KMS-11 (cell line): ENCODE data around the gene PCDHGA4.
"Not testable (repeated sequence)": the region's sequence is repeated elsewhere in the genome, so short reads cannot be mapped to it uniquely, and the experiment has no call there.

Experiments
- H2AFZ ChIP-seq: fragments of 200-600 bp; sonication (generic); 2 replicates; pipeline ENCODE4 v1.6.1; 2016; ENCODE audit warnings: antibody characterized with exemption, mixed run types, low read depth
- H3K27ac ChIP-seq: fragments of 200-600 bp; sonication (generic); 2 replicates; pipeline ENCODE4 v1.6.1; 2016; ENCODE audit warnings: mild to moderate bottlenecking, mixed run types
- H3K27me3 ChIP-seq: fragments of 200-600 bp; sonication (generic); 2 replicates; pipeline ENCODE4 v1.6.1; 2017; ENCODE audit warnings: mild to moderate bottlenecking, low read depth, mixed run types, moderate library complexity; ENCODE audit not compliant: insufficient read depth
- H3K36me3 ChIP-seq: fragments of 200-600 bp; sonication (generic); 2 replicates; pipeline ENCODE4 v1.6.1; 2017; ENCODE audit warnings: mild to moderate bottlenecking, mixed run types; ENCODE audit not compliant: insufficient read depth
- H3K4me1 ChIP-seq: fragments of 200-600 bp; sonication (generic); 2 replicates; pipeline ENCODE4 v1.6.1; 2016; ENCODE audit warnings: mild to moderate bottlenecking, low read depth, mixed run types; ENCODE audit not compliant: poor library complexity, severe bottlenecking
- H3K4me2 ChIP-seq: fragments of 200-600 bp; sonication (generic); 2 replicates; pipeline ENCODE4 v1.7.0; 2016; ENCODE audit warnings: mild to moderate bottlenecking, mixed run types
- H3K4me3 ChIP-seq: fragments of 200-600 bp; sonication (generic); IDR thresholded peaks from 2 replicates; pipeline ENCODE4 v1.6.1; 2017; ENCODE audit warnings: low read depth, low read length, mixed read lengths; ENCODE audit not compliant: insufficient read depth
- H3K79me2 ChIP-seq: fragments of 200-600 bp; sonication (generic); 2 replicates; pipeline ENCODE4 v1.6.1; 2016; ENCODE audit warnings: low read depth, mixed run types; ENCODE audit not compliant: insufficient read depth
- H3K9ac ChIP-seq: fragments of 200-600 bp; sonication (generic); 2 replicates; pipeline ENCODE4 v1.6.1; 2016; ENCODE audit warnings: mild to moderate bottlenecking, mixed run types
- H4K20me1 ChIP-seq: fragments of 200-600 bp; sonication (generic); 2 replicates; pipeline ENCODE4 v1.6.1; 2016; ENCODE audit warnings: mild to moderate bottlenecking, mixed run types; ENCODE audit not compliant: insufficient read depth
- CTCF ChIP-seq: fragments of 200-600 bp; sonication (generic); conservative IDR thresholded peaks from 2 replicates; pipeline ENCODE4 v1.6.1; 2017; ENCODE audit warnings: low read depth, mild to moderate bottlenecking, antibody characterized with exemption, low read length, moderate library complexity, mixed read lengths

The PCDHGA4 gene

GRCh38 chr5:141371572-141372475 is 17.0 kb downstream of the PCDHGA4 start:
- Histone ChIP-seq H2AFZ (no peak overlapping the region), H3K36me3 (no peaks in the 10 kb centered on the region), H3K9ac (no peak overlapping the region), H3K27me3 (no peaks in the 10 kb centered on the region), H3K79me2 (no peaks in the 10 kb centered on the region), H4K20me1 (no peaks in the 10 kb centered on the region), H3K4me1 (no peaks in the 10 kb centered on the region), H3K4me3 (no peak overlapping the region), H3K4me2 (no peak overlapping the region), H3K27ac (no peak overlapping the region)
- TF ChIP-seq CTCF = no peak

GRCh38 chr5:141373673-141374317 is 19.0 kb downstream of the PCDHGA4 start, which contains the start of gene PCDHGA6:
TSS of gene PCDHGA6 (plus strand) at chr5:141373891. CDS start at chr5:141374084, 193 bp downstream.
- H3K9ac ChIP-seq = no peak within 1 kb of the TSS
- H3K36me3 ChIP-seq = no peaks in the 10 kb centered on the region
- H3K4me2 ChIP-seq = no peak within 1 kb of the TSS
- H2AFZ ChIP-seq = no peak within 1 kb of the TSS
- H3K4me3 ChIP-seq = no peak within 1 kb of the TSS
- no peak for TF ChIP-seq CTCF
- H3K27ac ChIP-seq = no peak within 1 kb of the TSS
- no peaks in the 10 kb centered on the region for H3K4me1 ChIP-seq
- no peaks in the 10 kb centered on the region for H3K27me3 ChIP-seq
- no peaks in the 10 kb centered on the region for H4K20me1 ChIP-seq
- H3K79me2 ChIP-seq = no peaks in the 10 kb centered on the region

- H3K4me3 ChIP-seq = no peak overlapping the region
- H3K4me1 ChIP-seq = no peaks in the 10 kb centered on the region
- H4K20me1 ChIP-seq = no peaks in the 10 kb centered on the region
- no peaks in the 10 kb centered on the region for H3K36me3 ChIP-seq
- H2AFZ ChIP-seq = no peak overlapping the region
- no peaks in the 10 kb centered on the region for H3K27me3 ChIP-seq
- no peak for TF ChIP-seq CTCF
- no peak overlapping the region for H3K4me2 ChIP-seq
- H3K27ac ChIP-seq = no peak overlapping the region
- no peaks in the 10 kb centered on the region for H3K79me2 ChIP-seq
- no peak overlapping the region for H3K9ac ChIP-seq
Measured at GRCh38 chr5:141374627-141375026, 19.8 kb downstream of the PCDHGA4 start.

GRCh38 chr5:141375444-141376155 is 20.8 kb downstream of the PCDHGA4 start:
- not testable (repeated sequence) for H3K36me3 ChIP-seq, H3K27me3 ChIP-seq, H3K9ac ChIP-seq, H3K27ac ChIP-seq, H3K79me2 ChIP-seq, H3K4me1 ChIP-seq, H3K4me3 ChIP-seq, H2AFZ ChIP-seq, H3K4me2 ChIP-seq, H4K20me1 ChIP-seq
